Measurements from ENCODE around the gene TCFL5.

Gene TCFL5

DNA sequence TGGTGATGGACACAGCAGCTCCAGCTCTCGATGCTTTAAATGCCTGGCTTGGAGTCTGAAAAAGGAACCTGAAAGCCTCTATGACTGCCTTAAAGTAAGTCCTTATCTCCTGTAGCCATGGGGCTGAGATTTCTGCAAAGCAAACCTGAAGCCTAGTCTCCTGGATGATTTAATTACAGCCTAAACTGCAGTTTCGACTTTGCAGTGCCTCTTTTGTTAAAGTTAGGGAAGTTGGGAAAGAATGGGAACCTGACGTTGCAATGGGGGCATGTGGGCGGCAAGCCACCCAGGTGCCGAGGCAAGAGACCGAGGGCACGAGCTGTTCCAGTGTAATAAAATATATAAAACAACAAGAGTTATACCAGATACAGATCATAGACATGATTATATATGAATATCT lies 11.7 kb upstream of the TCFL5 start:
- TF ChIP-seq, protein P1, sequence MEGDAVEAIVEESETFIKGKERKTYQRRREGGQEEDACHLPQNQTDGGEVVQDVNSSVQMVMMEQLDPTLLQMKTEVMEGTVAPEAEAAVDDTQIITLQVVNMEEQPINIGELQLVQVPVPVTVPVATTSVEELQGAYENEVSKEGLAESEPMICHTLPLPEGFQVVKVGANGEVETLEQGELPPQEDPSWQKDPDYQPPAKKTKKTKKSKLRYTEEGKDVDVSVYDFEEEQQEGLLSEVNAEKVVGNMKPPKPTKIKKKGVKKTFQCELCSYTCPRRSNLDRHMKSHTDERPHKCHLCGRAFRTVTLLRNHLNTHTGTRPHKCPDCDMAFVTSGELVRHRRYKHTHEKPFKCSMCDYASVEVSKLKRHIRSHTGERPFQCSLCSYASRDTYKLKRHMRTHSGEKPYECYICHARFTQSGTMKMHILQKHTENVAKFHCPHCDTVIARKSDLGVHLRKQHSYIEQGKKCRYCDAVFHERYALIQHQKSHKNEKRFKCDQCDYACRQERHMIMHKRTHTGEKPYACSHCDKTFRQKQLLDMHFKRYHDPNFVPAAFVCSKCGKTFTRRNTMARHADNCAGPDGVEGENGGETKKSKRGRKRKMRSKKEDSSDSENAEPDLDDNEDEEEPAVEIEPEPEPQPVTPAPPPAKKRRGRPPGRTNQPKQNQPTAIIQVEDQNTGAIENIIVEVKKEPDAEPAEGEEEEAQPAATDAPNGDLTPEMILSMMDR (IDR thresholded peaks at IDR 0.05): no peak
- TF ChIP-seq ZFX (IDR thresholded peaks at IDR 0.05; ENCODE audit: borderline replicate concordance): no peak
- H3K27ac ChIP-seq: peak overlapping the region; percentile 98

- H3K27ac ChIP-seq: peak overlapping the region; percentile 98
- TF ChIP-seq, protein P1 (IDR thresholded peaks at IDR 0.05): no peak
- no peak for TF ChIP-seq ZFX (IDR thresholded peaks at IDR 0.05; ENCODE audit: borderline replicate concordance)
Measured at GRCh38 chr20:62872862-62873261, 11.2 kb upstream of the TCFL5 start.

DNA sequence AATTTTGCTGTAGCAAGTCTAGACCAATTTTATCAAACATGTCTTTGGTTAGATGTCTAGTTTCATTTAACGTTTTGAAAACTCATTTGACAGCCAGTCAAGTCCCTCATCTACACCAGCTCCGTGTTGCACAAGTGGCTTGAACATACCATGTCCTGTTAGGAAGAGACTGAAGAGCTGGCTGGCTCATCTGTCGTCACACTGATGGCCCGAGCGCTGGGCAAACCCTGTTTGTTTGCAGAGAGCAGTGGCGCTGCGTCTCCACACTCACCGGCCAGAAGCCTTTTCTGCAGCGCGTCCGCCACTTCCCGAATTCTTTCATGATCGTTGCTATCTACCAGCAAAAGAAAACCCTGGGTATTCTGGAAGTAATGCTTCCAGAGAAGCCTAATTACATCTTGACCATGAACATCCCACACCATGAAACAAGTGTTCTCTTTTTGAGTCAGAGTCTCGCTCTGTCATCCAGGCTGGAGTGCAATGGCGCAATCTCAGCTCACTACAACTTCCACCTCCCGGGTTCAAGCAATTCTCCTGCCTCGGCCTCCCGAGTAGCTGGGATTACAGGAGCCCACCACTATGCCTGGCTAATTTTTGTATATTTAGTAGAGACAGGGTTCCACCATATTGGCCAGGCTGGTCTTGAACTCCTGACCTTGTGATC lies 10.7 kb upstream of the TCFL5 start:
- H3K27ac ChIP-seq: peak overlapping the region; percentile 98

DNA sequence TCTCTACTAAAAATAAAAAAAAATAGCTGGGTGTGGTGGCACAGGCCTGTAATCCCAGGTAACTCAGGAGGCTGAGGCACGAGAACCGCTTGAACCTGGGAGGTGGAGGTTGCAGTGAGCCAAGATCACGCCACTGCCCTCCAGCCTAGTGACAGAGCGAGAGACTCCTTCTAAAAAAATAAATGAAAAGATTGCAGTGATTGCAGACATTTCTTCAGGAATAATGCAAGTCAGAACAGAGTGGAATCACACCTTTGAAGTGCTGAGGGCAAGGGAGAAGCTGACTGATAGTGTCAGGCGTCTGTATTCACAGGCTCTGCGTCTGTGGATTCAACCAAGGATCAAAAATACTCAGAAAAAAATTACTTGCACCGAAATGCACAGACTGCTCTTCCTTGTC lies 2.6 kb upstream of the TCFL5 start:
- TF ChIP-seq ZFX (IDR thresholded peaks at IDR 0.05; ENCODE audit: borderline replicate concordance): no peak
- H3K27ac ChIP-seq: no peak overlapping the region

More for the DNA sequence above, 10.7 kb upstream of the TCFL5 start:
- TF ChIP-seq, protein P1 (IDR thresholded peaks at IDR 0.05): peak; percentile 36
- TF ChIP-seq ZFX (IDR thresholded peaks at IDR 0.05; ENCODE audit: borderline replicate concordance): no peak

DNA sequence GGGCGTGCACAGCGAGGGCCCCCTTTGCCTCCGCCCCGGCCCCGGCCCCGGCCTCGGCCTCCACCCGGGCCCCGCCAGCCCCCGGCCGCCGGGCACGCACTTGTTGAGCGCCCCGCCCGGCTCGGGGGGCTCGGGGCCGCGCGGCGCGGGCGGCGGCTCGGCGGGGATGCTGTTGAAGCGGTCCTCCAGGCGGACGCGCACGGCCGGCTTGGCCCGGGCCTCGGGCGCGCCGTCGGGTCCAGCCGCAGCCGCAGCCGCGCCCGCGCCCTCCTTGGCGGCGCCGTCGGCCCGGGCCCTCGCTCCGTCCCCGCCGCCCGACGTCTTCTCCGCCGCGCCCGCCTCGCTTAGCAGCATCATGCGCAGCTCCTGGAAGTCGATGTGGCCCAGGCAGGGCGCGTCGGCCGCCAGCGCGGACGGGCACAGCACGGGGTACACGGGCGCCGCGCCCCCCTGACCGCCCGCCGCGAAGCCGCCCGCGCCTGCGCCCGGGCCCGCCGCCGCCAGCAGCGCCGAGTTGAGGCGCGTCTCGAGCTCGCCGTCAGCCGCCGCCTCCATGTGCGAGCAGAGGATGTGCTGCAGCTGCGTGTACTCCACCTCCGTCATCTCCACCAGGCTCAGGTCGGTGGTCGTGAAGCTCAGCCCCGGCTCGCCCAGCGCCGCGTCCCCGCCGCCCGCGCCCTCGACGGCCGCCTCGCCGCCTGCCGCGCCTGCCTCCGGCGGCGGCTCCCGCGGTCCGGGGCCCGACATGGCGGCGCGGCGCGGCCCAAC lies 514 bp downstream of the TCFL5 start:
- TF ChIP-seq, protein P1 (IDR thresholded peaks at IDR 0.05): no peak
- no peak for TF ChIP-seq ZFX (IDR thresholded peaks at IDR 0.05; ENCODE audit: borderline replicate concordance)
- no peak overlapping the region for H3K27ac ChIP-seq

DNA sequence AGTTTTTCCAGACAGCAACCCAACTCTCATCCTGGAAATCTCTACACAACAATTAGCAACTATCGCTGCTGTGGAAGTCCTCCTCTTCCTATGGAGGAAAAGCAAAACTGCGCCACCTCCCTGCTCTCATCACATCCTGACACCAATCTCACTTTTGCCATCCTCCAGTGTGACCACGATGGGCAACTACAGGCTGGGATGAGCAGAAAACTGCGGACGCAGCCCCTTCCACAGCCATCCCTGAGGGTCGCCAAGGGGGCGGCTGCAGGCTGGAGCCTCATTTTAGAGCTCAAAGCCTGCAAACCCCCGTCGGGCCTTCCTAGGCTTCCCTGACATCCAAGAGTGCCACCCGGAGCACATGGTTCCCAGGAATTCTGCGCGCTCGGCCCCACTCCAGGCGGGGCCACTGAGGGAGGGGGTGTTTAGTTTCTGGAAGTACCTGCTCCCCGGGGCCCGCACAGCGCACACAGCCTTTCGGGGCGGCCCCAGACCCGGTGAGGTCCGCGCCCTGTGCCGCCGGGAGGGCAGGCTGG lies 1.2 kb downstream of the TCFL5 start:
- H3K27ac ChIP-seq: no peak overlapping the region
- no peak for TF ChIP-seq ZFX (IDR thresholded peaks at IDR 0.05; ENCODE audit: borderline replicate concordance)
- TF ChIP-seq, protein P1 (IDR thresholded peaks at IDR 0.05): no peak

GRCh38 chr20:62859721-62860120 lies 1.9 kb downstream of the TCFL5 start:
- TF ChIP-seq, protein P1 (IDR thresholded peaks at IDR 0.05): no peak
- TF ChIP-seq ZFX (IDR thresholded peaks at IDR 0.05; ENCODE audit: borderline replicate concordance): no peak
- no peak overlapping the region for H3K27ac ChIP-seq
